Vein endothelial cell (primary cell): ENCODE data around the gene FBXO30. TPM values are rescaled to one million over a fixed set of nuclear protein-coding genes. Genes with fewer than 3 reads are reported as not detected.

Experiments used
- total RNA-seq: library from RNA; depleted of rRNA; stranded (reverse); fragments of >200 nt; gene quantifications from 2 replicates; pipeline ENCODE4 v1.2.3, GENCODE V29; 2012

Gene FBXO30, protein sequence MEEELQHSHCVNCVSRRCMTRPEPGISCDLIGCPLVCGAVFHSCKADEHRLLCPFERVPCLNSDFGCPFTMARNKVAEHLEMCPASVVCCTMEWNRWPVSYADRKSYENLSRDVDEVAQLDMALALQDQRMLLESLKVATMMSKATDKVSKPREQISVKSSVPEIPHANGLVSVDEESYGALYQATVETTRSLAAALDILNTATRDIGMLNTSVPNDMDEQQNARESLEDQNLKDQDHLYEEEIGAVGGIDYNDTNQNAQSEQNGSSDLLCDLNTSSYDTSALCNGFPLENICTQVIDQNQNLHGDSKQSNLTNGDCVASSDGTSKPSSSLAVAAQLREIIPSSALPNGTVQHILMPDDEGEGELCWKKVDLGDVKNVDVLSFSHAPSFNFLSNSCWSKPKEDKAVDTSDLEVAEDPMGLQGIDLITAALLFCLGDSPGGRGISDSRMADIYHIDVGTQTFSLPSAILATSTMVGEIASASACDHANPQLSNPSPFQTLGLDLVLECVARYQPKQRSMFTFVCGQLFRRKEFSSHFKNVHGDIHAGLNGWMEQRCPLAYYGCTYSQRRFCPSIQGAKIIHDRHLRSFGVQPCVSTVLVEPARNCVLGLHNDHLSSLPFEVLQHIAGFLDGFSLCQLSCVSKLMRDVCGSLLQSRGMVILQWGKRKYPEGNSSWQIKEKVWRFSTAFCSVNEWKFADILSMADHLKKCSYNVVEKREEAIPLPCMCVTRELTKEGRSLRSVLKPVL
- total RNA-seq = 9.1 and 12.6 TPM in 2 replicates

GRCh38 chr6:145814501-145815308 lies at the start of gene FBXO30:
FBXO30 (minus strand) TSS chr6:145814795; CDS start chr6:145806405, 8,390 bp downstream.

Other genes with a start within 250 kb of the FBXO30 start
- gene EPM2A, start 79.3 kb downstream of the FBXO30 start, total RNA-seq = 7.6 and 11.8 TPM in 2 replicates
- gene SHPRH, start 149.6 kb upstream of the FBXO30 start, total RNA-seq = 16.0 and 20.5 TPM in 2 replicates
- 0.10 TPM in 1 of 2 replicates, not detected in the other for gene GRM1, start 214.3 kb upstream of the FBXO30 start, total RNA-seq